Measurements from ENCODE around the gene CHN1. TPM values are rescaled to one million over a fixed set of nuclear protein-coding genes. Genes with fewer than 3 reads are reported as not detected.

CHN1 gene
- total RNA-seq, 1 donor from 2014 or later, result 9.2 TPM

DNA sequence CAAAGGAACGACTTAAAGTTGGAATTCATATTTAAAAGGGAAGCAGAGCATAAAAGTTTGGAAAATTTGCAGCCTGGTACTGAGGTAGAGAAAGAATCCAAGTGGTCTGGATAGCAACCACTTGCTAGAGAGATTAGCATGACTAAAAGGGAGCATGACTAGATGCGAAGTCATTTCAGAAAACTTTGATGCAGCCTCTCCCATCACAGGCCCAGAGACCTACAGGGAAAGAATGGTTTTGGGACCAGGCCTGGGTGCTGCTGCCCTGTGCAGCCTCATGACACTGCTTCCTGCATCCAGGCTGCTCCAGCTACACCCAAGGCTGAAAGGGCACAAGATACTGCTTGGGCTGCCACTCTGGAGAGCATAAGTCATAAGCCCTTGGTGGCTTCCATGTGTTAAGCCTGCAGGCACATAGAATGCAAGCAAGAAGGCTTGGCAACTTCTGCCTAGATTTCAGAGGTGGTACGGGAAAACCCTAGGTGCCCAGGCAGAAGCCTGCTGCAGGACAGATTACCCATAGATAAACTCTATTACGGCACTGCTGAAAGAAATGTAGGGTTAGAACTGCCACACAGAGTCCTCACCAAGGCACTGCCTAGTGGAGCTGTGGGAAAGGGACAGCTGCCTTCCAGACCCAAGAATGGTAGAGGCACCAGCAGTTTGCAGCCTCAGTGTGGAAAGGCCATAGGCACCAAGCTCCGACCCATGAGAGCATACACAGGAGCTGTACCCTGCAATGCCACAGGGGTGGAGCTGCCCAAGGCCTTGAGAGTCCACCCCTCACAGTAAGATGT, 12.6 kb upstream of the CHN1 start:
- ATAC-seq (ENCODE audit: poor library complexity) (no peak), DNase-seq (no peak)
- intact Hi-C loops (cut with DNase I), result no loop called here

DNA sequence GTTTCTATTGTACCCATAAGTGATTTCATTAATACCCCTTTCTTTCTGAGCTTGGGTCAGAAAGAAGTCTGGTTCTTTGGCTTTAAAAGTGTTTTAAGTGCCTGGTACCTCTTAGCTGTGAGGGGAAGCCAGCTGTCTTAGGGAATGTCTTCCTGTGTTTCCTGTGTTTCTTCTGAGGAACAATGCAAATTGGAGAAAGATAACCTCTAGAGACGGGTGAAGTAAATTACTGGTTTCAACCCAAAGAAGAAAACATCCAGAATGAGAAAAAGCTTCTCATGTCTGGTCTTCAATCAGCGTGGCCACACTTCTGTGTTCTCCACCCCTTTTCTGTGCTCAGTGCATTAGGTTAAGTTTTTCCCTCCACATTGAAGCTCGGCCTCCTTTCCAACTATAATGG, 10.2 kb upstream of the CHN1 start:
- no peak for DNase-seq
- ATAC-seq (ENCODE audit: poor library complexity), result no peak
- intact Hi-C loops (cut with DNase I), result no loop called here

DNA sequence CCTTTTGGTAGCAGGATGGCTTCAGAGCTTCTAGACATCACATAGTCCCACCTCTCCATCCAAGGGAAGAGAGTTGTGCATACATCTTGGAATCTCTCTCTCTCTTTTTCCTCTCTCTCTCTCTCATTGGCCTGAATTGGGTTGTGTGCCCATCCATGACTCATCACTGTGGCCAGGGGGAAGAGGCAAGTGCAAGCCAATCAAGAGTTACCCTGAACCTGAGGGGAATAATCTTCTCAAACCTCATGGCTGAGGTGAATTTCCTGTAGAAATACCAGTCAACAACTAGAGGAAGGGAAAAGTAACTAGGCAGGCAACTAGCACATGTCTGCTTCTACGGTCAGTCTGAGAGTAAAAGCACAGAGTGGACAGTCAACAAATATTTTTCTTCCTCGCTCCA, 7.3 kb upstream of the CHN1 start:
- no peak for ATAC-seq (ENCODE audit: poor library complexity)
- no peak for DNase-seq
- intact Hi-C loops (cut with DNase I), result no loop called here

DNA sequence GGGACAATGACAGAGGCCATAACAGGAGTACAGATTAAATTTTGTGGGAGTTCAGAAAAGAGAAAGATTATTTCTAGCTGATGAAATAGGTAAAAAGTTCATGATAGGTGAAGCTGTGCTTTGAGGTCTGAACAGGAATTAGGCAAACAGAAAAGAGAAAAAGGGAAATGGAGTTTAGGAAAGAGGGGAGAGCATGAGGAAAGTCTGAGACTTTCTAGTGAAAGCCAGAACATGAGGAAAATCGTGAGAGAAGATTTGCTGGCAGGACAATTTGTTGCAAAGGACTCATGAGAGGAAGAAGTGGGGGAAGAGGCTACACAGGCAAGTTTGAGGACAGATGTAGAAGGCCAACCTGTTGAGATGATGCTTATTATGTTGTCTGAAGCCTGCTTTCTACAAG, 6.3 kb upstream of the CHN1 start:
- ATAC-seq (ENCODE audit: poor library complexity) (no peak), DNase-seq (no peak)
- intact Hi-C loops (cut with DNase I), result no loop called here

DNA sequence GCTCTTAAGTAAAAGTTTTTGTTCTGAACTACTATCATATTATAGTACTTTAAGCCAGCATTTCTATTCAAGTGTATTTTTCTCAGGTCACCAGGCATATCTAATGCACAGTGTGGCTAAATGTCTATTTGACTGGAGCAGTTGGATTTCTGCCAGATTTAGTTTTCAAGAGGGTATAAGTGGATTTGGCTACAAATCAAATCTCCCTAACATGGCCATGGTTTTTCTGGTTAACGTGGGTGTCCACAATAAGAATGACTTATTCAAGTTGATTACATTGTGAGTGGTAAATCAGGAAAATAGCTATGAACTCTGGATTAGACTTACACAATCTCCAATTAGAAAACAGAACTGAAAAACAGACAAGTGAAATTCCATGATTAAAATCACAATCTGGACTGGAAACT, 5.7 kb upstream of the CHN1 start:
- ATAC-seq (ENCODE audit: poor library complexity) (peak; percentile 43), DNase-seq (no peak)
- intact Hi-C loops (cut with DNase I), result no loop called here

DNA sequence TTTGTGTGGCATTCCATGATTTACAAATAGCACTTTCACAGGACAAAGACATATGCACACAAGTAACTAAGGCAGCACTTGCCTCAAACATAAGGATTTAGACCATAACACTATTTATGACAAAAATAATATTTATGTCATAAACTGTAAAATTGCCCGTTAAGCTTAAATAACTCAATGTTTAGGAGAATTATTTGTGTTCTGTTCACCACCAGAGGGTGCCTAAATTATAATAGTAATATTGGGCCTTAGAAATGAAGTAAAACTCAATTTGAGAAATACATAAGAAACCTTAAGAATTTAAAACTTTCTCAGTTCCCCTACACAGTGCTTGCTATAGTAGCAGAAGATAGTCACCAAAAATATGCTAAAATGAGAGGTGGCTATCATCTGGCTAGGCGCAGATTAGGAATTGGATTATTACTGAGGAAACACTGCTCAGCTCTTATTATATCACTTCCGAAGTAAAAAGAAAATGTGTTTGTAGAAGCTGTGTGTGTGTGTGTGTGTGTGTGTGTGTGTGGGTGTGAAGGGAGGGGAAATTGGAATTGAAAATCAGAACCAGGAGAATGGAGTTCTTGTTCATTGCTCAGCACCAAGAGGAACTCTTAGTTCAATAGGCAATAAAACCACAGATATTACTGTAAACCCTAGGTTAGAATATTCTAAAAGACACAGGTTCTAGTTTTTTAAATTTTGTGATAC, 4.9 kb upstream of the CHN1 start:
- DNase-seq (no peak), ATAC-seq (ENCODE audit: poor library complexity) (no peak)
- intact Hi-C loops (cut with DNase I), result no loop called here

DNA sequence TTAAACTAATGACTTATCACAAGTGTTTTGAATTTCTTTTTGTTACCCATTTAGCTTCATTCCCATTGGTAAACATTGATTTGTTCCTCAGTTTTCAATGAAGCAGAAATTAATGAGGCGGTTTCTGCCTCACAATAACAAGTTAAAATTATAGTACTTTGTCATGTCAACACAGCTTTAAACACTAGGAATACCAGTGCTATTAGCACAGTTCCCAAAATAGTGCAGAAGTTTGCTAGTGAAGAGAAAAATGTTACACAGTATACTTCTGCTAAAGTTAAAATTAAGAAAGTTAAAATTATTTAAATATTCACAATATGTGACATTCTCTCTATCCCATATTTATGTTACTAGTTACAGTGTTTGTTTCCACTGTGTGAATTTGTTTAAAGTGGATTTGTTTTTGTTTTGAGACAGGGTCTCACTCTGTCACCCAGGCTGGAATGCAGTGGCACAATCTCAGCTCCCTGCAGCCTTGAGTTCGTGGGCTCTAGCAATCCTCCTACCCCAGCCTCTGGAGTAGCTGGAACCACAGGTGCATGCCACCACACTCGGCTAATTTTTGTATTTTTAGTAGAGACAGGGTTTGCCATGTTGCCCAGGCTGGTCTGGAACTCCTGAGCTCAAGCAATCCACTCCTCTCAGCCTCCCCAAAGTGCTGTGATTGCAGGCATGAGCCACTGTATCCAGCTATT, 3.8 kb upstream of the CHN1 start:
- ATAC-seq (ENCODE audit: poor library complexity), result peak; percentile 47
- no peak for DNase-seq
- intact Hi-C loops (cut with DNase I), result no loop called here

DNA sequence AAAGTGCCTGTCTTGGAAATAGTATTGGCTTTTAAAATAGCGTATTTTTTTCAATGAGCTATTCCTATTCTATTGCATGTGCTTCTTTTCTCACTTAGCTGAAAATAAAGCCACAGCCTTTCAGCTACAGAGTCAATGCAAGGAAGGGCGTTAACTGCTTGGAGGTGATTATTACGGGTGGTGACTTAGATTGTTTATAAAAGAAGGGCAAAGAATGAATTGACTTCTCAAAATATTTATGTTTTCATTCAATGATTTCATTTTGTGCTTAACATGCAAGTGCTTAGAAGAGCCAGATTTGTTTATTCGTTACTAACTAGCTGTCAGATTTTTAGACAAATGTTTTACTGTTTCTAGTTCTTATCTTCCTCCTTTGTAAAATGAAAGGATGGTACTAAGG, 2.8 kb upstream of the CHN1 start:
- intact Hi-C loops (cut with DNase I), result no loop called here
- ATAC-seq (ENCODE audit: poor library complexity) (no peak), DNase-seq (no peak)

DNA sequence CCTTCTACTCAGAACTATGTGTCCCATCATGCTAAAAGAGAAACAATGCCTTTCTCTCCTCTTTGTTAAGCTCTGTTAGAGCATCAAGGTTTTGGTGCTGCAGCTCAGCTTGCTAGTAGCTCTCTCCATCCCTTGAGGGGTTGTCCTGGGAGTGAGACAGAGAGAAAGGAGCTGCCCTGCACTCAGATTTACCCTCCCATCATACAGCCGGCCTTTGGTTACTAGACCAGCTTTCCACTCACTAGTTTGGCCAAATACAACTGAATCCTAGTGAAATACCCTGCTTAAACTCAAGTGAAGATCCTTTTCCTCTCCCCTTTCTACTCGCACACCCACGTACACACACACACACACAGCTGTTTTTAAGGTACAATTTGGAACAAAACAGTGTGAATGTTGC, 2.3 kb upstream of the CHN1 start:
- intact Hi-C loops (cut with DNase I), result no loop called here
- no peak for DNase-seq
- ATAC-seq (ENCODE audit: poor library complexity), result no peak

DNA sequence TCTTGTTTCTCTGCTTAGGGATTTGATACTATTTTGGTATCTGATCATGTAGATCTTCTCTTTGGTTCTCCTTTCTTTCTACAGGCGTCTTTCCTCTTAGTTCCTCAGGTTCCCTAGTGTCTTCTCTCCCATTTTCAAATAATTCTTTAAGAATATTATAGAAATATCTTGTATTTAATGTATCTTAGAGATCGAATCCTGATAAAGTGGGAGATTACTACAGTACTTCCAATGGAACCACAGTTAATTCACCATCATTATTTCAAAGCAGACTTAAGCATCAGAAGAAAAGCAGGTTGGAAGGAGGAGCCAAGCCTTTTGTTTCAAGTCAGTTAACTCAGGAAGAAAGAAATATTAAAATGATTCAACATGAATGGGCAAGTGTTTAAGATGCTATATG, 1.1 kb upstream of the CHN1 start:
- intact Hi-C loops (cut with DNase I), result no loop called here
- no peak for ATAC-seq (ENCODE audit: poor library complexity)
- DNase-seq, result no peak

DNA sequence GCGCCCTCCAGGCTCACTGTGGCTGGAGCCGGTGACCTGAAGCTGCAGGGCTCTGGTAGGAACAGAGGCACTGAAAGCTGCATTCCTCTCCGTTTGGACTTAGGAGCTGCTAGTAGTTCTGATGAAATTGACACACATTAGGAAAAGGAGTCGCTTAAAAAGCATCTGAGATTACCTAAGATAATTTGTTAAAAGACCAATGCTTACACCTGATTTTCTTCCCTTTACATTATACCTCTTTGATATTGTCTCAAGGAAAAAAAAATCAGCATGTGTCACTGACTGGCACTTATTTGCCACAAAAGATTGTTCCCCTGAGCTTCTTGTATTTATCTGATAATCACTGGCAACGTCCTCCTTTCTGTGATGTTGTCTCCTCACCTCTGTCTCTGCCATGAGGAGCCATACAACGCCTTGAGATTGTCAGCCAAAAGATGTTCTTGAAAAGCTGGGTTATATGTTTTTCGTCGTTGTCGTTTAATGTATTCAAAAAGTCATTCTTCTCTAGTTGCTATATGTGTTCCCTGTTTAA, 618 bp upstream of the CHN1 start:
- ATAC-seq (ENCODE audit: poor library complexity), result no peak
- intact Hi-C loops (cut with DNase I), result no loop called here
- DNase-seq, result no peak

DNA sequence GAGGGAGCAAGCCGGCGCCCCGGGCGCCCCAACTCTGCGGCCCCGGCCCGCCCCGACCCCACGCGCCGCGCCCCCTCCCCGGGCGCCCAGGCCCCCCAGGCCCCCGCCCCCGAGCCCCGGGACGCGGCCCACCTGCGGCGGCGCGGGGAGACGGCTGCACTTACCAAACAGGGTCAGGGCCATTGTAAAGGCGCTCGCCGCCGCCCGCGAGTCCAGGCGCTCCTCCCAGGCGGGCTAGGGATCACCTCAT, 526 bp downstream of the CHN1 start:
- intact Hi-C loops (cut with DNase I), result no loop called here
- ATAC-seq (ENCODE audit: poor library complexity) (peak; percentile 37), DNase-seq (no peak)

DNA sequence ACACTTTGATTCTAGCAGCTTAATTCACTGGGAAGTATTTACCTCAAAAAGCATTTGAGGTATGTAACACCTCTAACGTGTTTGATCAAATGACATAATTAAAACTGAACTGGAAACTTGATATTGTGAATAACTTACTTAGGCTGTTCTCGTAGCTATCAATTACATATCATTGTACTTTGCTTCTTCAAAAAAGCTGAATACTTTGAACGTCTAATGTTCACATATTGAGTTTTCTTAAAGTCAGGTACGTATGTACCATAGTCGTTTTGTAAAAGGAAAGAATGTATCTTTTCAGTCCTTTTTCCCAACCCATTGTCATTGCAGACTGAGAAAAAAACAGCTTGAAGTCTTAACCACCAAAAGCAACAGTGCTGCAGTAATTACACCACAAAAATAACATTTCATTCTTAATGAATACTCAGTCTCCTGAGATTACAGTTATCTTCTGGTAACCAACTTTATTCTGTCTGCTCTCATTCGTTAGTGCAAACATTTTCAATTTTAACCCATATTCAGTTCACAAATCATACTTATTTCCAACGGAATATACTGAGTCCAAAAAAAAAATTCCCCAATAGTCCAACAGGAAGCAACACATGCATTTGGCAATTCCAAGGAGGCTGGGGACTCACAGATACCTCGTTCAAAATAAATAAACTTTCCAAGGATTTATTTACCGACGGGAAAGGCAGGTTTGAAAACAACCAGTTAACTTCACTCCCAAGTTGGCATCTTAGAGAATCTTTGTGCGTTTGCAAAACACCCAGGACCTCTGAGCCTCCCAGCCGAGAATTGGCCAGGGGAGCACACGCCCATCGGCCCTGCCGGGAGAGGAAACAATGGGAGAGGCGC, 1.1 kb downstream of the CHN1 start:
- ATAC-seq (ENCODE audit: poor library complexity), result no peak
- DNase-seq, result no peak
- intact Hi-C loops (cut with DNase I), result no loop called here

DNA sequence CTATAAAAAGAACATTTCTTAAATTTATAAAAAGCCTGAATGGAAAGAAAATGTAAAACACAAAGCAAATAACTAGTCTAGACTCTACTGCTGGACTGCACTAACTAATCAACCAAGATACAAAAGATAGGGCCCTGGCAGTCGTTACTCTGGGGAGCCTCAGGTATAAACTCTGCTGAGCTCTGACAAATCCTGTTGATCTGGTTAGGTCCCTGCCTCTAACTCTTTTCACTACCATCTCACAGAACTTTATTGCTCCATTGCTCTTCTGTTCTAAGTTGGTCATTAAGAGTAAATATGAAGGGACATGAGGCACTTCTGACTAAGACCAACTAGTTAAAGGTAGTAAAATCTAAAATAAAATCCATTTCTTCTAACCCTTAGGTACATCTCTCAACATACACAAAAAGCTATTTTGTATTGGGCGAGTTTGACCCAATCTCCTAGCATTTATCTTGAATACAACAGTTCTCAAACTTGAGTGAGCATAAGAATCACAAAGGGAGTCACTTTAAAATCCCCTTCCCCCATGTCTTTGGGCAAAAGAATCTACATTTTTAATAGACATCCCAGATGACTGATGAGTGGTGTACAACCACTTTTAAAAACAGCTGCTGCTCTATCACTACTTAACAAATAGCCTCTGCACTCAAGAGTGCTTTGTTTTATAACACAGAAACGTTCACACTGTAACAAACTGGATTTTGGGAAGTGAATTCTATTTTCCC, 2.5 kb downstream of the CHN1 start:
- ATAC-seq (ENCODE audit: poor library complexity), result no peak
- DNase-seq, result no peak
- intact Hi-C loops (cut with DNase I), result no loop called here

DNA sequence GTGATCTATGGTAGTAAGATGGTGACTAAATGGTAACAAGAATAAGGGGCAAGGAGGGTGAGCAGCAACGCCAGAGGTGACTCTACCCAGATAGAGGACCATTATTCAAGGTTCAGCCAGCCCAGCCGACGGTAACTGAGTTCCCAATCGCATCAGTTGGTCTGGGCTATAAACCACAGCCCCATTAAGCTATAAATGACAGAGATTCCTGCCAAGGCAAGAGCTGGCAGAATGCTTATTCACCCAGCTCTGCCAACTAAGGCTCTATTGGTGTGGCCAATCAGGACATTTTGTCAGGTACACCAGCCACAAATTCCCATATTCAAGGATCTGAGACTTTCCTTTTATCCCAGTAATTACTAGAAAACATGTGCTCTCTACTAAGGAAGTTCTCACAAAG, 3.6 kb downstream of the CHN1 start:
- intact Hi-C loops (cut with DNase I), result no loop called here
- DNase-seq, result no peak

DNA sequence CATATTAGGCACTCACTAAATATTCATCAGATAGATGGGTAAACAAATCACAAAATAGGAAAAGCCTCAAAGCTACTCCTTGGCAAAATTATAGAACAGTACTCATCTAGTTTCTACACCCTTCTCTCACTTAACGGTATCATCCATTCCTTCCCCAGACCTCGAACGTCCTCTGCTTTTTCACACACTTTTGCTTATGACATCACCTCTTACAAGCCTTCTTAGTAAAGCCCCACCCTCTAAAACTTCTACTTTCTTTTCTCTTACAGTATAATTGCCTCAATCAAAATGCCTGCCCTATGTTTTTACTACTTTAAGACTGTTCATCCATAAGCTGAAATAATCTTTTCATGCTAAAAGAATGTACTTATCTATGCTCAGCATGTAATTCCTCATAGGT, 8.1 kb downstream of the CHN1 start:
- ATAC-seq (ENCODE audit: poor library complexity) (no peak), DNase-seq (no peak)
- intact Hi-C loops (cut with DNase I), result no loop called here

More for the DNA sequence above, 3.6 kb downstream of the CHN1 start:
- ATAC-seq (ENCODE audit: poor library complexity), result peak; percentile 32

DNA sequence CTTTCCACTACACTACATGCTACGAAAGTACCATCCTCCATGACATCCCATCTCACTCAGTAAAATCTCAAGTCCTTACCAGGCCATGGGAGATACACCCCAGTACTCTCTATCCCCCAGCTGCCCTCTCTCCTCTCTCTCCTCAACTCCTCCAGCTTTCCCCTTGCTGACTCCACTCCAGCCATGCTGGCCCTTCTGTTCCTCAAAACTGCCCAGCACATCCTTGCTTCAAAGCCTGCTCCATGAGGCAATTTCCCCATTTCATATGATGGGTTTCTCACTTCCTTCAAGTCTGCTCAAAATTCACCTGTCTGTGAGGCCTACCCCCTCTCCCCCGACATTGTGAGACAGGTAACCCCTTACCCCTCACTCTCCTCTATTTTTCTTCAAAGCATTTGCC, 8.6 kb downstream of the CHN1 start:
- DNase-seq (no peak), ATAC-seq (ENCODE audit: poor library complexity) (no peak)
- intact Hi-C loops (cut with DNase I), result no loop called here

DNA sequence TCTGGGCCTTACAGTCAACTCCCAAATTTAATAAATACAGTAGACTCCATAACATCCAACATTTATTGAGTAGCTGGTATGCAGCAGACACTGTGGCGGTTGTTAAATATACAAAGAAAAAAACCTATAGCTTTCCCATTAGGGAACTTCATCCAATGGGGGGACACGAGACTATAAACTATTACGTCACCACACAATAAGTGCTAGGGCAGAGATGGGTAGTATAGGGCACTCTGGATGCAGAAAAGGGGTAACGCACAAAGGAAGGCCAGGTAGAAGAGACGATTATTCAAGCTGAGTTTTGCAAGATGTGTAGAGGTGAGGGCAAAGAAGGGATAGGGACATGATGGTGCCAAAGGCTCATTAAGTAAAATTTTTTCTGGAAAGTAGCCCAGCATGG, 10.8 kb downstream of the CHN1 start:
- DNase-seq (no peak), ATAC-seq (ENCODE audit: poor library complexity) (no peak)
- intact Hi-C loops (cut with DNase I), result no loop called here

DNA sequence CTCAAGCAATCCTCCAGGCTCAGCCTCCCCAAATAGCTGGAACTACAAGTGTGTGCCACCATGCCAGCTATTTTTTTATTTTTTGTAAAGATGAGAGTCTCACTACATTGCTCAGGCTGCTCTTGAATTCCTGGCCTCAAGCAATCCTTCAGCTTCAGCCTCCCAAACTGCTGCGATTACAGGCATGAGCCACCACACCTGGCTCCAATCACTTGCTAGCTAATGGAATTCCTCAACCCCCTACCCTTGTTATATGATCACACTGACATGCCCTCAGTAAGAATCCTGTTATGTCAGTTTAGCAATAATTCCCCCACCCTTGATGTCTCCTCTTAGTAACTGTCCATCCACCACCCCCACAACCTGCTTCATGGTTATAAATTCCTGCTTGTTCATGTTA, 12.3 kb downstream of the CHN1 start:
- DNase-seq, result no peak
- ATAC-seq (ENCODE audit: poor library complexity), result no peak
- intact Hi-C loops (cut with DNase I), result no loop called here
